ENCODE measurements around the gene RAB1B. TPM values are rescaled to one million over a fixed set of nuclear protein-coding genes. Genes with fewer than 3 reads are reported as not detected.
A peak's percentile ranks its signal among the peaks of the same experiment; 100 is the strongest.

Gene RAB1B
- total RNA-seq, 1 donor from 2014 or later = 115 TPM

GRCh38 chr11:66230978-66231377 lies 37.5 kb upstream of the RAB1B start:
- POLR2A ChIA-PET = no interaction called here
- DNase-seq (no peak), ATAC-seq (ENCODE audit: low read depth) (no peak)
- Mint-ChIP-seq H3K9me3 (no peaks in the 10 kb centered on the region), H3K27me3 (no peaks in the 10 kb centered on the region), H3K4me1 (no peaks in the 10 kb centered on the region), H3K27ac (no peak overlapping the region), H3K4me3 (no peak overlapping the region), H3K36me3 (ENCODE audit: low read depth) (peaks cover 85% of the 10 kb centered on the region)
- intact Hi-C loops (cut with micrococcal nuclease) = no loop called here
- CTCF ChIA-PET = no interaction called here
- TF ChIP-seq CTCF (IDR thresholded peaks at IDR 0.05) = no peak

DNA sequence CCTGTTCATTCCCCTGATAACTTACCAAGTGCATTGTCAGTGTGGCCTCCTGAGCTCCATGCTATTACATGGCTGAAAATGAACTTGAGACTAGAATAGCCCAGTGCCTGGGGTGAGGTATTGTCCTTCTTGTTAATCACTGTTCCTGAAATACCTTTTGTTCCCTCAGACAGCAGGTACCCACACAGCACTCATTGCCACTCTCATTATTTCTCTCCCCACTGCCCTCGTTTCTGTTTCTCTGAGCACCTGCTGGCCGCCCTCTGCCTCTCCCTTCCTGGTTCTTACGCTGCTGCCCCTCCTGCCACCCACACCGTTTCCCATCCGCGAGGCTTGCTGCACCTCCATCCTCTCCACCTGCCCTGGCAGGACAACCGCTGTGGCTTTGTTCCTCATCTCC lies 36.9 kb upstream of the RAB1B start:
- no peaks in the 10 kb centered on the region for H3K4me1 Mint-ChIP-seq
- H3K36me3 Mint-ChIP-seq (ENCODE audit: low read depth) = peaks cover 86% of the 10 kb centered on the region
- ATAC-seq (ENCODE audit: low read depth) (no peak), DNase-seq (no peak)
- H3K9me3 Mint-ChIP-seq = no peaks in the 10 kb centered on the region
- no peak overlapping the region for H3K4me3 Mint-ChIP-seq
- CTCF ChIA-PET = no interaction called here
- POLR2A ChIA-PET = no interaction called here
- H3K27me3 Mint-ChIP-seq = no peaks in the 10 kb centered on the region
- no peak for TF ChIP-seq CTCF (IDR thresholded peaks at IDR 0.05)
- H3K27ac Mint-ChIP-seq = peak overlapping the region; percentile 41
- intact Hi-C loops (cut with micrococcal nuclease) = no loop called here

GRCh38 chr11:66232769-66233168 lies 35.7 kb upstream of the RAB1B start:
- CTCF ChIA-PET = no interaction called here
- H3K4me3 Mint-ChIP-seq = no peak overlapping the region
- POLR2A ChIA-PET = no interaction called here
- TF ChIP-seq CTCF (IDR thresholded peaks at IDR 0.05) = no peak
- H3K4me1 Mint-ChIP-seq = no peaks in the 10 kb centered on the region
- DNase-seq = no peak
- H3K36me3 Mint-ChIP-seq (ENCODE audit: low read depth) = peaks cover 85% of the 10 kb centered on the region
- no peaks in the 10 kb centered on the region for H3K9me3 Mint-ChIP-seq
- intact Hi-C loops (cut with micrococcal nuclease) = no loop called here
- no peak for ATAC-seq (ENCODE audit: low read depth)
- H3K27ac Mint-ChIP-seq = no peak overlapping the region
- no peaks in the 10 kb centered on the region for H3K27me3 Mint-ChIP-seq

- H3K9me3 Mint-ChIP-seq = no peaks in the 10 kb centered on the region
- ATAC-seq (ENCODE audit: low read depth) (no peak), DNase-seq (no peak)
- intact Hi-C loops (cut with micrococcal nuclease) = no loop called here
- CTCF ChIA-PET = no interaction called here
- TF ChIP-seq CTCF (IDR thresholded peaks at IDR 0.05) = no peak
- peaks cover 84% of the 10 kb centered on the region for H3K36me3 Mint-ChIP-seq (ENCODE audit: low read depth)
- POLR2A ChIA-PET = no interaction called here
- H3K27me3 Mint-ChIP-seq = no peaks in the 10 kb centered on the region
- H3K4me1 Mint-ChIP-seq = no peaks in the 10 kb centered on the region
- no peak overlapping the region for H3K4me3 Mint-ChIP-seq
- H3K27ac Mint-ChIP-seq = no peak overlapping the region
Observed at GRCh38 chr11:66233301-66233700, 35.1 kb upstream of the RAB1B start.

DNA sequence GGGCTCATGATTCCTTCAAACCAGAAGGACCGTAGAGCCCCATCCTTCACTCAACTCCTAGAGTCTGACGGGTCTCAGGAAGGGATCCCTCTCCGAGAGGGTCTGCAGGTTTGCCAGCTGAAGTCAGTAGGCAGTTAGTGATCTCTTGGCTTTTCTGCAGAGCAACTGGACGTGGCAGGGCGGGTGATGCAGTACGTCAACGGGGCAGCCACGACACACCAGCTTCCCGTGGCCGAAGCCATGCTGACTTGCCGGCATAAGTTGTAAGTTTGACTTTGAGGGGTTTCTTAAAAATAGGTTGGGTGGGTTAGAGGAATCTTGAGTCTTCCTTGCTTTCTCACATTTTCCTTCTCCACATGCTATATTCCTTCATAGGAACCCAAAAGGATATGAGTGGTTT lies 33.3 kb upstream of the RAB1B start:
- no peak for DNase-seq
- ChIA-PET POLR2A (interaction anchor here (0.6 kb wide), 1 partner anchor 373 kb away, joined by 3 read pairs; no protein-coding TSS in a partner anchor), CTCF (interaction anchor here (1.5 kb wide), 1 partner anchor 190 kb away, joined by 5 read pairs; no protein-coding TSS in a partner anchor)
- Mint-ChIP-seq H3K4me3 (no peak overlapping the region), H3K4me1 (no peaks in the 10 kb centered on the region), H3K27me3 (no peaks in the 10 kb centered on the region), H3K36me3 (ENCODE audit: low read depth) (peaks cover 89% of the 10 kb centered on the region), H3K9me3 (no peaks in the 10 kb centered on the region), H3K27ac (no peak overlapping the region)
- TF ChIP-seq CTCF (IDR thresholded peaks at IDR 0.05) = no peak
- ATAC-seq (ENCODE audit: low read depth) = no peak
- intact Hi-C loops (cut with micrococcal nuclease) = no loop called here

Measured in activated B cell treated with CpG ODN at 0.5 μM for 24 hours (primary cell).